Activated CD8-positive, alpha-beta memory T cell treated with anti-CD3 and anti-CD28 coated beads, Interleukin-2, amount 50 U/mL, for 24 hours (primary cell): ENCODE data around the gene NUMA1.
A peak's percentile ranks its signal among the peaks of the same experiment; 100 is the strongest.

Experiments
- DNase-seq: peaks from one replicate; pipeline ENCODE4 v3.0.0-alpha.2; 2020; ENCODE audit errors: extremely low read depth

The NUMA1 gene

DNA sequence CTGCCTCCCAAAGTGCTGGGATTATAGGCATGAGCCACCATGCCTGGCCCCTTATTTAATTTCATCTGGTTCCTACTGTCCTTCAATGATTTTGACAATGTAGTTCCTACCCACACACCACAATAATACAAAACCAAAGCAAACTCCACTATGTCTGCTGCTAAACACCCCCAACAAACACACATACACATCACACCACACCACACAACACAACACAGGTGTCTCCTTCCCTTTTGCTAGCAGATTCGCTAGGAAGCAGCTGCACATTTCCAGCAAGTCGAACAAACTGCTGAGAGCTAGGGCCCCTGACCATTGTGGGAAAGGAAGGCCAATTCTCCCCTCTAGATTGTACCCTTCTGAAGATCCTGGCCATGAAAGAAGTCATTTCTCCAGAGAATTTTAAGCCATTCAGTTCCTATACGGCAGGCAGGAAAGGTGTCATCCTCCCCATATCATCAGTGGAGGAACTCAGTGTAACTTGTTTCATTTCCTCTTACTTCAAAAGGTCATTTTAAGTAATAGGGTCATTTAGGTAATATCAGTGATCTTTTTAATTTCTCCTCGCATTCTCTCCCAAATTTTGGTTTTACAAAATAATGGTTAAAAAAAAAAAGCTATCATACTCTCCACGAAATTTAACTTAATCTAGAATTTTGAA lies 18.5 kb downstream of the NUMA1 start:
- no peak for DNase-seq

DNA sequence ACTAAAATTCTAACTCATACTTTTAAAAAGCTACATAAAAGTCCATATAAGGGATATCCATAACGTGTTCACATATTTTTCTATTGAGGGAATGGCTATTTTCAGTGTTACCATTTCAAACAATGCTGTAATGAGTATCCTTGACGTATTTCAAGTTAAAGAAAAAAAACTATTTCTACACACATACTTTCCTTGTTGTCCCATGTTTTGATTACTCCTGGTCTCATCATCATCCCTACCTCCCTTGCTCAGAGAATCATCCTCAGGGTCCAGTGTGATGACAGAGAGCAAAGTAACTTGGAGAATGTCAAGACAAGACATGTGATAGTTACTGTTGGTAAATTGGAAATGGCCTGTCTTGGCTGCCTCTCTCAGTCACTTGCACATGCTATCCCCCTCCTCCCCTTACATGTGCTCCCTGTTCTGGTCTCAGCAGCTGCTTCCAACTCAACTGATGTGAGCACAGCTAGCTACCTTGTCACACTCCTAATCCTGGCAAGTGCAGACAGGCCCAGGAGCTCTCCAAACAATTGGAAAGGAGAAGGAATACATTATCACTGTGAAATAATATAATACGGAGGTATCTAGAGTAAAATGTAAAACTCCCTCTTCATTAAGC lies 21.8 kb downstream of the NUMA1 start:
- no peak for DNase-seq

DNA sequence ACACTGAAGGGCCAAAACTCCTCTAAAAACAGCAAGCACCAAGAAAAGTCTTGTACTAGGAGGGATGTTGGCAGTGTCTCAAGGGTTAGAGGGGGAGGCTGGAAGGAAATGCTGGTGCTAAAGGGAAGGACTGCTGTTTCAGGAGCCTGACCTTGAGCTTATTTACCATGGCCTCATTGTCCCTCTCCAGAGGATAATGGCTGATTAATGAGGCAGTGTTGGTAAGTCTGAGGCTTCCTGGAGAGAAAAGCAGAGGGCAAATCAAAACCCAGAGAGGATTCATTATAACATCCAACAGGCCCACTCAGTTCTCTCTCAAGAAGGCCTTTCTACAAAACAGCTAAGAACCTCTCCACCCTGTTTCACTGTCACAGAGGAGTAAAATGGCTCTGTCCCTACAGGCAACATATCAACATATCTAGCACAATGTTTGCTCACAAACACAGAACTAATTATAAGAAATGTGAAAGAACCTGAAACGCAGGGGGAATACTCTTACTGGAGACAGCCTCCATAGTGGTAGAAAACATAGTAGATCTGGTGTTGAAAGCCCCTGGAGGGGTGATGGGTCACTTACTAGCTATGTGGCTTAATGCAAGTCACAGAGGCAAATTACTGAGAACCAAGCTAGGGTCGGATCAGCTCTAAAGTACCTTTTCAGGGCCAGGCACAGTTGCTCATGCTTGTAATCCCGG lies 31.4 kb downstream of the NUMA1 start:
- DNase-seq: no peak

DNA sequence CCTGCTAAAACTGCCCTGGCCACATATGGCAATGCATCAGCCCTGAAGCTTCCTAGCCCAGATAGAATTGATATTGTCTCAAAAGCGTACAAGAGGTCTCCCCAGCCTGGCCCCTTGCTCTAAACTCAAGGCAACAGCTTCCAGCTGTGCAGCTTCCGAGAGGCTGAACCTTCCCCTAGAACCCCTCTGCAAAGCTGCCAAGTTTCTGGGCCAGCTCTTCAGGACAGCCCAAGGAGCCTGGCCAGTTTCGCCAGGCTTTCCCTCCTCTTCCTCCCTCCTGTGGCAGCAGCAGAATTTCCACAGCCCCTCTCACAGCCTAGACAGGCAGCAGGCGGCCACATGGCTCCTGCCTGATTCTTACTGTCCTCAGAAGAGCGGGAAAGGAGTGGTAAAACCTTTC lies 34.5 kb downstream of the NUMA1 start:
- no peak for DNase-seq

DNA sequence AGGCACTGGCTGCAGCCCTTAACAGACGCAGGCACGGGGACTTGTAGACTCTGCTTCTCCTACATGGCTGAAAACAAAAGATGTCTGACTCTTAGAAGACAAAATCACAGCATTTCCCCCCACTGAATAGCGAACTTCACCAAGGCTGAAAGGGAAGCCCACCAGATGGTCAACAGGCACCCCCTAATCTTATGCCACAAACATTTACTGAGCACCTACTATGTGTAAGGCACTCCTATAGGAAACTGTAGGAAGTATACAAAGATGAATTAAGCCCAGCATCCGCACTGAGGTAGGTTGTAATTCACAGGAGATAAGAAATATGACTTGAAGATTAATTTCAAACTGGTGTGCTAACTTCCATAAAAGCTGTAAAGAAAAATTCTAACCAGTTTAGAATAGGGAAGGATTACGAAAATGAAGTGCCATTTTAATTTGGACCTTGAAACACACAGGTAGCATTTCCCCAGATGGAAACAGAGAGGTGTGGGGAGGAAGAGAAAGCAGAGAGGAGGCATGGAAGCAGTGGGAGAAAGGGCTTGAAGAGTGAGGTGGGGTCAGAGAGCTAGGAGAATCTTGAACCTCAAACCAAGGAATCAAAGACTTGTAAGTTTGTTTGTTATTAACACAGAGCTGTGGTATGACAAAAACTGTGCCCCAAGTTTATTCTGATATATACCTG lies 38.1 kb downstream of the NUMA1 start:
- DNase-seq: no peak

DNA sequence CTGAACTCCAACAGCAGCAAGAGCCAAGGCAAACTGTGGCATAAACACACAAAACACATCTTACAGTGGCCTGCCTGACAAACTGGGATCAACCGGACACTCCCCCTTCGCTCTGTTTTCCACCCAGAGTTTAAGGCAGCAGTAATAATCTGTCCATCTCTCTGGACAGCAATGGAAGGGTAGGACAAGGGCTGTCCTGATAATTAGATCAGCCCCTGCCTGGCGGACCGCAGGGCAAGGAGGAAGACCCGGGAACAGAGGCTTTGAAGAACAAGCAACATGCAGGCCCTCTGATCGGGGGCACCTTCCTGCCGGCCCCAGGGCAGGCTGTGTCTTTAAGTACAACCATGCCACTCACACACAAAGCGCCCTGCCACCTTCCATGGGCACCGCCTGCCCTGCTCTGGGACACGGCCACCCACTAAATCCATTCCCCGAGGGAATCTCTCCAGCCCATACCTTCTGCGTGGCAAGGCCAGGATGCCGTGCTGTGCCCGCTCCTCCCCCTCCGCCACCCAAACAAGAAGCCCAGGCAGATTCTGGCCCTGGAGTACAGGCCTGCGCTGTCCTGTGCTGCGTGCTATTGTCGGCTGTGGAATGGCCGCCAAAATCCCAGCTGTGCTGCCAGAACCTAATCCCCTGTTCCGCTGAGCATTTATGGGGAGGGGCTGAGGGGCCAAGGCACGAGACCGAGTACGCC lies 38.8 kb downstream of the NUMA1 start:
- no peak for DNase-seq

DNA sequence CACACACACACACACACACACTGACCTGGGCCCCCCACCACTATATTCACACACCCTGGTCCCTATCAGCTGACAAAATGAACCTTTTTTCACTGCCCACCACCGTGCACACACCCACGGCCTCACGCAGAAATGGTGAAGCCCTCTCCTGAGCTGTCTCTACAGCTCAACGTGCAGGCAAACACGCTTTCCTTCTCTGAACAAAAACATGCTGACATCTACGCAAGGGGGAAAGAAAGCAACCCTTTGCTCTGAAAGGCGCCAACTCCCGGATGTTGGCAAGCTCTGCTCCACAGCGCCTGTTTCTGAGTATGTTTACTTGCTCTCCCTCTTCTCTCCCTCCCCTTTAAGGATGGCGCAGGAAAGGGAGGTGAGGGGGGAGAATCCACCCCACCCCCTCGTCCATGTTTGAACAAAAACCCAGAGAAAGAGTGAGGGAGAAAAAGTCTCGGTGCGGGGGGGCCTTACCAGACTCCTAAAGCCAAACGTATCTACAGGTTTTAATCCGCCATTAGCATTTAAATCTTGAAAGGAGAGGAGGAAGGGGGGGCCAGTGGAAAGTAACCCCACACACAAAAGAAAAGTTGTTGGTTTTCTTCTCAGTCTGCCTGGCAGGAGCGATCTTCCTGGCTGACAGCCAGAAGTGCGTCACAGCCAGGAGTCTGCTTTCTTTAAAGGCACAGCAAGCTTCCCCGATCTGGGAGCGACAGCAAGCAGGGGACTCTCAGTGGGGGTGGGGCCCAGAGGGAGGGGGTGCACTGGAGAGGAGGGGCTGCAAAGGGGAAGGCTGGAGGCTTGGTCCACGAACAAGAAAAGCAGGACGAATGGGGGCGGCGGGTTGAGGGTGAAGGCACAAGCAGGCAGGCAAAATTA lies 39.6 kb downstream of the NUMA1 start:
- peak; percentile 35 for DNase-seq

DNA sequence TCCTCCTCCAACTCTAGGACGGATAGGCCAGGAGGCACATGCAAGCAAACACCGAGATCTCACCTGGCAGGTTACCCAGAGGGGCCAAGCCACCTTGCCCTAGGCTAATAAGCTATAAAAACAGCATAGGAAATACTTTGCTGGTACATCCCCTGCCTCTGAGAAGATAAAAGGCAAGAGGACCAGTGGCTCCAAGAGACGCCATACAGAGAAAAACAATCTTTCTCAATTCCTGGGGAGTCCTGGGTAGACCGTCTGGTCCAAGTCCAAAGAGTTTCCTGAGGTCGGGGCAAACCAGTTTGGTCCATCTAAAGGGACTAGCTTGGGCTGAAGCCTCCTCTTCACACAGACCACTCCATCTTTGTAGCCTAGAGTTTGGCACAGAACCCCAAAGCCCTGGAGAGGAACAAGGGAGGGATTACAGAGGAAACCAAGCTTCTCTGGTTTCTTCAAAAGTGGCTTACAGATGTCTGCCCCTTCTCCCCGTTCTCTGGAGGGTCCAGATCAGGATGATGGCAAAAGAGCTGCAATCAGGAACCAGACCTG lies 40.4 kb downstream of the NUMA1 start:
- DNase-seq: no peak

DNA sequence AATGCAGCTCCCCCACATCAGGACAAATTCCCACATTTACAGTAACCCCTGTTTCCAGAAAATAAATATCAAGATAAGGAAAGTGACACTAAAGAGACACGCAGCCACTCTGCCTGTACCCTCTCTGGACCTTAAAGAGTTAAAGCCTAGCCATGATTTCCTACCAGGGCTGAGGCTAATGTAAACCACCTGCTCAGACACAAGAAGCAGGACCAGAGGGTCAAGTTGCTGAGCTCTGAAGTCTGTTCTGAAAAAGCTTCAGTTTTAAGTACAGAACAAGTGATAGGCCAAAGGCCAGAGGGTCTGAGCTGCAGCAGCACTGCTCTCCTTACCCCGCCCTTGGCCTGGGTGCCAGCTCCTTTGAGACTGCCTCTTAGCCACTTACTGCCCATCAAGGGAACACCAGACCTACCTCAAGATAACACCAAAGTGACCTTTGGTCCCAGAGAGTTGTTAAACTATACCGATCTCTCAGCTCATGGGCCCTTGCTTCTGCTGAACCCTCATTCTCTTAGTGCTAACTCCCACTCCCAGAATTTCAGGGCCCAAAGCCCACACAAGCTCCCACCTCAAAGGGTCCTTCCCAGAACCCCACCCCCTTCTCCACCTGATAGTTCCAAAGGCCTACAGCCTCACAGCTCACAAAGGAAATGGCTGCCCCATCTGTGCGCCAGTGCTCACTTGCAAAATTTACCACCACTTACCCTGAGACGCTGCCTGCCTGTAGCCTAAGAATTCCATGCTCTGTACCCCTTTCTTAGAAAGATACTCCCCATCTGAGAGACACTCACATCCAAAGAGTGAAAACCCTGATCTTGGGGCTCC lies 41.1 kb downstream of the NUMA1 start:
- no peak for DNase-seq

DNA sequence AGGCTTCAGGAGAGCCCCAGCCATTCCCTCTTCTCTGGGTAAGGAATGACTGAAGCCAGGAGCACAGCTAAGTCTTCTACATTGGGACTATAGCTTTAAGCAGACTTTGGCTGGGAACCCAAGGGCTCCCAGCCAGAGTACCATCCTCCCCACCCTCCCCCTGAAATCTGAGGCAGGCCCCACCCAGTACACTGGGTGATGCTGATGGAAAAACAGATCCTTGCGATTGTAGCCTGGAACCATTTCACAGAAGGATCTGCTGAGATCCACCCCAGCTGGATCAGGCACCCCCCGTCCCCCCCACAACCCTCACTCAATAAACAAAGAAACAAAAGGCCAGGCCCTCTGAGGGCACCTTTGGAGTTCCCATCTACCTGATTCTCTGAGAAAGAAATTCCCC lies 41.9 kb downstream of the NUMA1 start:
- DNase-seq: no peak

DNA sequence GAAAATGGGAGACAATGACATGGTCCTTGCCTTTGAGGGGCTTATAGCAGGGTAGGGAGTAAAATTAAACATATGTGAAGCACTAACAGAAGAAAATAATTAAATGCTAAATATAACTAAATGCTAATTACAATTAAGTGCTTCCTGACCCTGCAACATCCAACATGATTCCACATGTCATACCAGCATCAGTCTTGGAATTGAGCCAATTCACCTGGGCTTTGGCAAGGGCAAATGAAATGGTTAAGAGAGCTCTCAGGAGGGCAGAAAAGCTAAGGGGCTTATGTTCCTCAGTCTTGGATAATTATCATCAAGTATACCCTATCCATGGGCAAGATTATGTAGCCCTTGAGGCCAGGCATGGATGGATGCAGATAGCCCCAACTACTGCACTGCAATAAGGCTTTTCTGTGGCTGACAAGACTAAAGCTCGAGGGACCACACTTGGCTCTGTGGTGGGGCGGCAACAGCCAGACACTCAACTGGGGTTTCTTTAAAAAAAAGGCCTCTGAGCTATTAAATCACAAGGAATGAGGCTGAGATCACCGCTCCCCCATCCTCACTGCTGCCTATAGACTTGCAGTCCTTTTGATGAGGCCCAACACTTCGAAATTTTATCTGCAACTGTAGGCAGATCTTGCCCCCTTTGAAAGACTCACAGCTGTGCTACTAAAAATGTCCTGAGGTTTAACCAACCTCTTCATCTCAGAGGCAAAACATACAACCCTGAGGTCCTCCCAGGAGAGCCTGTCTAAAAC lies 42.6 kb downstream of the NUMA1 start:
- no peak for DNase-seq

DNA sequence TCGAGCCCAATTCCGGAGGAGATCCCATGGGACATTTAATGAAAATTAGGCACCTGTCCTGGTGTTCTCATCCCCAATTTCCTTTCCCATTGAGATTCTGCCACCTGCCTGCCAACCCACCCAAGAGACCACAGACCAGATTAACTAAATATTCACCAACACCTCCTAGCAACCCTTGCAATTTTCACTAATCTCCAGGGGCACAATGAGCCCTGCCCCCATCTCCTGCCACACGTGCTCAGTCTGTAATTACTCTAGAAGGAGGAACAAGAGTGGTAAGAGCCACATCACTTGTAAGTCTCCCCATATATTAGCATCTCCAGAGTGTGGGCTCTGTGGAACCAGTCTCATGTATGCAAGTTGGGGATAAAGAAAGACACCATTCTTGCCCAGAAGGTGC lies 43.7 kb downstream of the NUMA1 start:
- DNase-seq: no peak

DNA sequence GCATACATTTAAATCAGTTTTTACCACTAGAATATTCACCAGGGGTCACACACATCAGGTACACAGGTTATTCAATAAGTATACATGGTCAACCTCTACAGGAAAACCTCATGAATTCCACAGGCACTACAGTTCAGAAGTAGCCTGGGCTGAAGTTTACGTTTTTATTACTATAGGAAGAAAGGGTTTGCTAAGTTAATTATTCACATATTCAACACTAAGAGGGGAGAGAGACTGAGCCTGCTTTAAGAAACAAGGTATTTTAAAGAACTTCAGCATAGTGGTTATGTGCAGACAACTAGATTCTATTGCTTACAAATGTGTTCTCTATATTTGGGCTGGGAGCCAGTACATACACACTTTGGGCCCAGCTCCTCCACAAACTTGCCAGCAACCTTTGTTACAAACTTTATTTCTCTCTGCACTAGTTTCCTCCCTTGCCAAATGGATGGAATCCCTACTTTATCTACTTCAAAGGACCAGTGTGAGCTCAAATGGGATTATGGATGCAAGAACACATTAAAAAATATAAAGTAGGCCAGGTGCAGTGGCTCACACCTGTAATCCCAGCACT lies 49.8 kb downstream of the NUMA1 start:
- no peak for DNase-seq

DNA sequence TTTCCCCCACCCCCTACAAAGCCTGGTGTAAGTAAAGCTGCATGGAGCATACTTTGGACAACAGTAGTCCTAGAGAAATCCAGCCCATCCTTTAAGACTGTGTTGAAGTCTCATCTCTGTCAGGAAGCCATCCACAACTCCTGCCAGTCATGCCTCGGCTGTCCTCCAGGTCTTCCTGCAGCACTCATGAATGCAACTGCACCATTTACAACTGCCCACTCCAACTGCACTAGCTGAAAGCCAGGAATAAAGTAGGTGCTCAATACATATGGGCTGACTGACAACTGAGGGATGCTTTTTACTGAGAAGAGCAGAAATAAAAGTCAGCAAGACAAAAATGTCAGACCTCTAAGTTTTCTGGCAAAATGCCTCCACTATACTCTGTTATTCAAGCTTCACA lies 54.3 kb downstream of the NUMA1 start:
- DNase-seq: no peak

DNA sequence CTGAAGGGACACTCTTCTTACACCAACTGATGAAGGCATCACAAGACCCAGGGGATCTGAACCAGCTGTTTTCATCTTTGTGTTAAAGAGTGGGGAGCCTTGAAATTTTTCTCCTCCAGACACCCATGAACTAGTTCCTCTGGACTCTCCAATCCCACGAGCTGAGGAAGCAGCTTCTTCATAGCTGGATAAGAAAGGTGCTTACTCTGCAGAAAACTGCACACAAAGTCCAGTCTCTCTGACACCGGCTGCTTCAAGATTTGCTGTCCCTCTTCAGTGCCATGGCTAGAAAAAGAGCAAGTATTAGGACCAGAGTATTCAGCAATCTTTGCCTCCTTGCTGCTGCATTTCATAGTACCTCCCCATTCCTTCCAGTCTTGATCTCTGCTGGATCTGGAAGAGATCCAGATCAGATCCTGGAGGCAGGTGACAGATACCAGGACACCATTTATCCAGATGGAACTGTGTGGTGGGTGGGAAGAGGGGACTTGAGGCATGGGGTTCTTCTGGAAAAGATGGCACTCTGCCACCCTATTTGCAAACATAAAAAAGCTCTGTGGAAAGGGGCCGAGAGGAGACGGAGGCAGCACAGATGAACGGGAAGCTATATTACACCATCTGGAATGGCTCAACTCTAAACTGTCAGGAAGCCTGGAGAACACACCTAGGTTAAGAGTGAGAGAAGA lies 56.1 kb downstream of the NUMA1 start:
- DNase-seq: no peak

DNA sequence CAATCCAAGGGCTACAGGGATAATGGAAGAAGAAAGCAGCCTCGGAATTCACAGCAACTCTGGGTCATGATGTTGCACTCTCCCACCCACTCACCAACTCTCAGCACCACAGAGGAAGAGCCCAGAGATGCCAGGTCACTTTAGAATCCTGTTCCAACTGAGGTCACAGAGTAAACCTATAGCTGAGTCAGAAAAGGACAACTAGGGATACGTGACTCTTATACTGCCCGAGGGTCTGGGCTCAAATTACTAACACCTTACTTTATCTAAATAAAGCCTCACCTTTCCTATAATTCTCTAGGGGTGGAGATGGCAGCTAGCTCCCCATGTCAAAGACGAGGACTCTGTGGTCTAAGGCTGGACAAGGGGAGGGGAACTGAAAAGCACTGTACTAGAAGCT lies 57.0 kb downstream of the NUMA1 start:
- no peak for DNase-seq

DNA sequence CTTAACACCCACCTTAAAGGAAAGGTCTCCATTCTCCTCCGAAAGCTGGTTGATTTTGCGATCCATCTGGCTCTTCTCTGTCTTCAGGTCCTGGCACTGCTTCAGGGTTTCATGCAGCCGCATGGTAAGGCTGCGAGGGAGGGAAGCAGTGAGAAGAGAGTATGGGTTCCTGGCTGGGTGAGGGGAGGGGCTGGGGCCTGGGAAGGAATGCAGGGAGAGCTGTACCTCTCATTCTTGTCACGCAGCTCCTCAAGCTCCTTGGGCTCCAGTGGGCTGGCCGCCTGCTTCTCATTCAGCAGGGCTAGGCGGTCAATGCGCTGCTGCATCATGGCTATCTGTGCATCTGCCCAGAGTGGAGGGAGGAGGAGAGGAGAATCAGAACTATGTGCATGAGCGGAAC lies 62.2 kb downstream of the NUMA1 start:
- DNase-seq: no peak

DNA sequence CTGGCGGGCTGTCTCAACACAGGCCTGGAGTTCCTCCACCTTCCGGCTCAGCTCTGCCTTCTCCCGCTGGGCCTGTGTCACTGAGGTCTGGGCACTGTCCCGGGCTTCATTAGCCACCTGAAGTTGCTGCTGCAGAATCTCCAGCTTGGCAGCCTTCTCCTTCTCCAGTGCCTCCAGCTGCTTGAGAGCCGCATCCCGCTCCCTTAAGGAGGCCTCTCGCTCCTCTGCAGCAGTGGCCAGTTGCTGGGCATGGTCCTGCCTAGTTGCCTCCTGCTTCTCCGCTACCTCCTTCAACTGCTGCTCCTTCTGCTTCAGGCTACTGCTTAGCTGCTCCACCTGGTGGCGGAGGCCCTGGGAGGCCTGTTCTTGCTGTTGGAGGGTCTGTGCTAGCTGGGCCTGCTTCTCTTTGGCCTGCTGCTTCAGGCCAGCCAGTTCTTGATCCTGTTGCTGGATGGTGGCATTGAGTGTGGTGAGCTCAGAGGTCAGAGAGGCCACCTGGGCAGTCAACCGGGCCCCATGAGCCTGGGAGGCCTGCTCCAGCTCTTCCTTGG lies 64.8 kb downstream of the NUMA1 start:
- no peak for DNase-seq
